HG03095 (cell line): ENCODE data around the gene LMO7.

Experiments used
- ATAC-seq: cut with Tn5 transposase; IDR thresholded peaks from one replicate; pipeline ENCODE4 v1.9.1; 2021; ENCODE audit warnings: moderate library complexity; ENCODE audit not compliant: unreplicated experiment

LMO7 gene

DNA sequence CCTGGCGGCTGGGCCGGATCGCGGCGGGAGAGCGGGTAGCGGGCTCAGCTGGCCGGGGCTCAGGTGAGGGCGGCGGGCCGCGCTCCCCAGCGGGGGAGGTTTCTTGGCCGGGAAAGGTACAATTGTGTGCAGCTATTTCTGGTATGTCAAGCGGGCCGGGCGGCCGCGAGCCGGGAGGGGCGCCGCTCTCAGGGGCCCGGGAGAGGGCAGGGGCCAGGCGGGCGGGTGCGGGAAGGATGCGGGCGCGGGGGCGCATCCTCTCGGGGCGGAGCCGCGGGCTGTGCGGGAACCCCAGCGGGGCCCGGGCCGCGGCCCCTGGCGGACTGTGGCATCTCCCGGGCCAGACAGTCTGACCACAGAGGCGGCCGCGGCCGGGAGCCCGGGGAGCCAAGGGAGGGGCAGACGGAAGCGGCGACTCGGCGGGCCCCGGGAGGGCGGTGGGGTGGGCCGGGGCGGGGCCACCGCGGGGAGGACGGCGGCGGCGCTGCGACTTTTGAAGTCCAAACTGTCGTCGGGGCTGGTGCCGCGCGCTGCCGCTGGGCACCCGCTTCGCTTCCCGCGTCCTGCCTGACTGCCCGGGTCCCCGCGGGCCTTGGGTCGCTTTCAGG lies at the start of gene LMO7:
Gene LMO7, plus strand, starts transcription at position 503 of the 608 bp plus-strand sequence. CDS start 328 bp downstream, outside the sequence.
- ATAC-seq, result peak; percentile 66

DNA sequence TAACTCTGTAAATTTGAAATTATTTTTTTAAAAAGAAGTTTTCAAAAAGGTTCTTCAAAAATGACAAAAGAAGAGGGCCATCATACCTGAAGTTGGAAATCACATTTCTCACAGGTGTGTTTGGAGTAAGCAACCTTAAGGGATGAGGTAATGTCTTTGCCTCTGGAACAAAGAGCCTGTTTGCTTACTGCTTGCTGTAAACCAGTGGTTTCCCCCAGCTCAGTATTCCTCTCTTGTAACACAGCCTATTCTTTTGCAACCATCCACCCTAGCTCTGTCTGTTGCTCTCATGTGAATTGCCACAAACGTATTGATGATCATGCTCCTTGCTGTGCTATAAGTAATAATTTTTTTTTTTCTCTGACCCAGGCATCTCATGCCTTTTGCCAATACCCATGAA lies 48.5 kb upstream of the LMO7 start:
- no peak for ATAC-seq

GRCh38 chr13:75596657-75597182 lies 39.4 kb upstream of the LMO7 start:
- ATAC-seq, result no peak

DNA sequence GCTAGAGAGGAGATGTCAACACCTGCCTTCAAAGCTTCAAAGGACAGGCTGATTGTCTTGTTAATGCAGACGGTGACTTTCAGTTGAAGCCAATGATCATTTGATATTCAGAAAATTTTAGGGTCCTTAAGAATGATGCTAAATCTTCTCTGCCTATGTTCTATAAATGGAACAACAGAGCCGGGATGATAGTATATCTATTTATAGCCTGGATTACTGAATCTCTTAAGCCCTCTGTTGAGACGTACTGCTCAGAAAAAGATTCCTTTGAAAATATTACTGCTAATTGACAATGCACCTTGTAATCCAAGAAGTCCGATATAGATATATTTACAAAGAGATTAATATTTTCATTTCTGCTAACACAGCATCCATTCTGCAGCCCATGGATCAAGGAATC lies 35.8 kb upstream of the LMO7 start:
- ATAC-seq, result no peak

- no peak for ATAC-seq
These were observed 33.1 kb upstream of the LMO7 start for GRCh38 chr13:75603038-75603437.

GRCh38 chr13:75607447-75607846 lies 28.7 kb upstream of the LMO7 start:
- ATAC-seq, result no peak

- no peak for ATAC-seq
These were observed 25.7 kb upstream of the LMO7 start for GRCh38 chr13:75610466-75610865.

GRCh38 chr13:75612354-75612753 lies 23.8 kb upstream of the LMO7 start:
- ATAC-seq, result no peak

- no peak for ATAC-seq
These were observed 18.9 kb upstream of the LMO7 start for GRCh38 chr13:75617230-75617629.

GRCh38 chr13:75618308-75618707 lies 17.8 kb upstream of the LMO7 start:
- ATAC-seq, result no peak

DNA sequence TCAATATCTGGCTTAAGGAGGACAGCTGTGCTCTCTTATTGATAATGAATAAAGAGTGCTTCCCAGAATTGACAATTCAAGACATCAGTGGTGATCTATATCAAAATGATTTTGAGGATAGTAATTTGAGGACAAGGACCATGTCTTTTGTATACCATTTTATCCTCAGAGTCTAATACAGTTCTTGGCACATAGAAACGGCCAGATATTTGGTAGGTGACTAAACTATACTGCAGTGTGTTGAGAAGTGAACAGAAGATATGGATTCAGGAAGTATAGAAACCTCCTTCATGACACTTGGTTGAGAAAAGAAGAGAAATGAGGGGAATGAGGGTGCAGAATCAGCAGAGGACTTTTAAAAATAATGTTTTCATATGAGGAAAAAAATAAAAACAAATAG lies 16.1 kb upstream of the LMO7 start:
- ATAC-seq, result no peak

DNA sequence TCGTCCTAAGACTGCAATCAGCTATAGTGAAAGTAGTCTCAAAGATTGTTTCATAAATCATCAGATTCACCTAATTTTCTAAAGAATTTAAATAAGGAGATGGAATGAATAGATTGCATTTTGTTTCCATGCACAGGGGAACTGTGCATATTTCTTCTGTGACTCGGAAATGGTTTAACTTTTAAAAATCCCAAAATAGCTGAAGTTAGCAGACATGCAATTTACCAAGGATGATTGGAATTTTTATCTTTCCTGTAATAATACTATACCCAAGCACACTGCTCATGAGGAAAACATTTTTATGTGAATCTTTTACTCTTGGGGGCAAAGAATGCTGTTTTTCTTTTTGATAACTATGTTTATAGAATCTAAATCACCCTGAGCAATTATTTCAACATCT lies 15.0 kb upstream of the LMO7 start:
- ATAC-seq, result no peak

- ATAC-seq, result no peak
These were observed 7.3 kb upstream of the LMO7 start for GRCh38 chr13:75628801-75629200.

DNA sequence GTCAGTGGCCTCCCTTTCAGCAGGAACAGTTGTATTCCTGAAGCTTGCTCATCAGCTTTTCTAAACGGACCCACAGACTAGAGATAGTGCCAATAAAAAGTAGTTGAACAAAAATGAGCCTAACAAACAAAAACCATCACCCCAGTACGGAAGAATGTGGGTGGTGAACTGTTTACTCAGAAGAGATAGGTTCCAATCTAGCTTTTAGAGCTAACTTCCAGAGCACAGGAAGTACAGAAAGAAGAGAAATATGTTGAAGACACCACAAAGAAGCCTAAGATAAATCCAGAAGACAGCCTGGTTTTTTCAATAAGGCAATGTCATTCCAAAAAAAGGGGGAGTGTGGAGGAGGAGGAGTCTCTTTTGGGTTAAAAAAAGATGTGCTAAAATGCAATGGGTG lies 2.8 kb upstream of the LMO7 start:
- ATAC-seq, result no peak

DNA sequence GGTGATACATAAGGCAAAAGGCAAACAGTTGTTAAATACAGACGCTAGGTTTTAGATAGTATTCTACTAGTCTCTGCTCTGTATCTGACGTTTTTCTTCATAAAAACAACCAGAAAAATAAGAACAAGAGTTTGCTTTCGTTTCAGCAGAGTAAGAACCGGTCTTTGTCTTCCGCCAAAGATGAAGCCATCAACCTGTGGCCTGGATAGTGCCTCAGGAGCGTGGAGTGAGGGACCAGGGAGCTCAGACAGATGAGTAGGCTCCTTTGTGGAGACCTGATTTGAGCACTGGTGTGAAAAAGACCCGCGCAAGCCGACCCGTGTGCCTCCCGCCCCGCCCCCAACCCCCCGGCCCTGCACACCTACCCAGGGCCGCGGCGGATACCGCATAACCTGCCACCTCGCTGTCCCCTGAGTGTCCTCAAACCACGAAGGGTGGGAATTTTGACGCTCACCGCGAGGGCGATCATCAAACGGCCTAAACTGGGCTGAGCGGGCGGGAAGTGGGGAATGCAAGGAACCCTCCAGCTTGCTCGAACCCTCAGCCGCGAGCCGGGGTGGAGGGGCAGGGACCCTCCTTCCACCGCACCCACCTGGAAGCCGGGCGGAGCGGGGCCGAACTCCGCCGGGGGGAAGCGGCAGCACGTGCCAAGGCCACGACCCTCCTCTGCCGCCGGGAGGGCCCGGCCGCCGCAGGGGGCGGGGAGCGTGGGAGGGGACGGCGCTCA lies 866 bp upstream of the LMO7 start:
- no peak for ATAC-seq

DNA sequence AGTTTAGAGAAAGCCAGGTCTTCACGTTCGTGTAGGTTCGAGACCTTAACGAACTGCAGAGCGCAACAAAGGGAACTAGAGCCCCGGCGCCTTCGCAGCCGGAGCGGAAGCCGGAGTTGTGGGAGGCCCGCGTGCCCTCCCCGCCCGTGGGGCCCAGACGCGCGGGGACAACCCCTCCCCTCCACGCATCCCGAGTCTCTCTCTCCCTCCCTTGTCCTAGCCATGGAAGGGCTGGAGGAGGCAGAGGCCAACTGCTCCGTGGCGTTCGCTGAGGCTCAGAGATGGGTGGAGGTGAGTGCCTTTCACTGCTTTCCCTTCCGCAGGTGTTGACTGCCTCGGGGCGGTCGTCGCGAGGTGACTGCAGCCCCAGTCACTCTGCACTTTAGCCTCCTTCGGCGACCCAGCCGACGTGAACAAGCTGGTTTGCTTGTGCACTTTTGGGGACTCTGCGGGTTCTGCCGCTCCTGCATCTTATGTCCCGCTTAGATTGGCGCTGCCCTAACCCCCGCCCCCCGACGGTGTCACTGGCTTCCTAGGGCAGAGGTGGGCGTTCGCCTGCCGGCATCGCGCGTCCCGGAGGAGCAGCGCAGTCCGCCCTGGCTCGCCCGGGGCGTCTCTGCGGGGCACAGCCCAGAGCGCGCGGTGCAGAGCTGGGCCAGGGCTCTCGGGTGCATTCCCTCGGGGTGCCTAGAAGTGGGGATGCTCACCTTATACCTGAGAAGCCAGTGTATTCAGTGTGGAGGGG lies 478 bp downstream of the LMO7 start:
- ATAC-seq, result peak; percentile 43

DNA sequence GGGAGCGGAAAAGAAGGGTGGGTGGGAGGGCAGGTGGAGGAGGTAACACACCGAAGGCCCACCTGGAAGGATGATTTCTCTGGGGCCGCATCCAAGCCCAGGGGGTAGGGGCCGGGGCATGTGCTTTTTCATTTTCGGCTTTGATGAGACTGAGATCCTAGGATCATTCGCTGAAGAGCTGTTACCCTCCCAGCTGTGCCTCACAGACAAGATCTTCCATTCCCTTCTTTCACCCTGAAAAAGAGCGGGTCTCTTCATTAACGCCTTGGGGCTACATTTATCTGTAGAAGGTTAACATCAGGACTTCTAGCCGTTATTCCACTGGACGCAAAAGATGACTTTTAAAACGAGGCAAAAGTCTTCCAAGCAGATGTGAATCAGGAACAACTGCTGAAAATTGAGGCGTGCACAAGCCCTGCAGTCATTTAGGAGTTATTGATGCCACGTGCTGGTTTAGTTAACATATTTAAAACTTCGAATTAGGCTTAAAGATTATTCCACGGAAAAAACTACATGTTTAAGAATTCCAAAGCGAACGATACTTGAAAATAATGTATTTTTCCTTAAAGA lies 1.1 kb downstream of the LMO7 start:
- ATAC-seq, result no peak

GRCh38 chr13:75639454-75639853 lies 3.3 kb downstream of the LMO7 start:
- ATAC-seq, result no peak

- ATAC-seq, result no peak
These were observed 4.9 kb downstream of the LMO7 start for GRCh38 chr13:75641026-75641425.

- ATAC-seq, result no peak
These were observed 7.1 kb downstream of the LMO7 start for GRCh38 chr13:75643182-75643581.

GRCh38 chr13:75643693-75644092 lies 7.6 kb downstream of the LMO7 start:
- no peak for ATAC-seq
